A204.1 (cell line): ENCODE data around the gene METRN.

Experiments used
- FAIRE-seq: peaks from 2 replicates; lab custom pipeline; 2012; peaks lifted over from hg19 to GRCh38; lab: Jason Lieb, UNC

METRN gene

GRCh38 chr16:725463-726187 lies 10.7 kb downstream of the METRN start:
- FAIRE-seq = no peak

GRCh38 chr16:726188-726437 lies 11.2 kb downstream of the METRN start:
- FAIRE-seq = no peak

- FAIRE-seq = no peak
These were observed 11.7 kb downstream of the METRN start, which contains the start of the genes CCDC78 and HAGHL for GRCh38 chr16:726438-727290. CCDC78 (minus strand) TSS chr16:726443; CDS start chr16:726367, 76 bp downstream. HAGHL (plus strand) TSS chr16:727106; CDS start chr16:727510, 404 bp downstream.

- FAIRE-seq = no peak
These were observed 12.5 kb downstream of the METRN start for GRCh38 chr16:727291-727977.

- FAIRE-seq = no peak
These were observed 13.4 kb downstream of the METRN start for GRCh38 chr16:728131-728889.

- FAIRE-seq = no peak
These were observed 14.2 kb downstream of the METRN start for GRCh38 chr16:728890-729744.

- no peak for FAIRE-seq
These were observed 15.1 kb downstream of the METRN start for GRCh38 chr16:729768-730665.

- FAIRE-seq = no peak
These were observed 16.0 kb downstream of the METRN start for GRCh38 chr16:730666-731509.

- no peak for FAIRE-seq
These were observed 17.4 kb downstream of the METRN start for GRCh38 chr16:732332-732731.

GRCh38 chr16:732936-733335 lies 18.0 kb downstream of the METRN start:
- FAIRE-seq = no peak

GRCh38 chr16:733382-734207 lies 18.7 kb downstream of the METRN start:
- FAIRE-seq = no peak

GRCh38 chr16:734208-734980 lies 19.5 kb downstream of the METRN start:
- FAIRE-seq = no peak

GRCh38 chr16:734981-735881 lies 20.3 kb downstream of the METRN start:
- FAIRE-seq = no peak

GRCh38 chr16:735982-736453 lies 21.1 kb downstream of the METRN start:
- FAIRE-seq = no peak

GRCh38 chr16:736936-737481 lies 22.1 kb downstream of the METRN start:
- FAIRE-seq = no peak
